Endothelial cell (in vitro differentiated cells): ENCODE results near the gene SEC23B. TPM values are rescaled to one million over a fixed set of nuclear protein-coding genes. Genes with fewer than 3 reads are reported as not detected.
A peak's percentile ranks its signal among the peaks of the same experiment; 100 is the strongest.
"Not testable (repeated sequence)": the region's sequence is repeated elsewhere in the genome, so short reads cannot be mapped to it uniquely, and the experiment has no call there.

Experiments used
- DNase-seq: peaks from one replicate; pipeline ENCODE4 v3.0.0; 2021; ENCODE audit warnings: low spot score
- H3K27ac Mint-ChIP-seq: one replicate; pipeline ENCODE4 v1.8.0; 2021; ENCODE audit warnings: mixed read lengths, inconsistent platforms; ENCODE audit not compliant: unreplicated experiment
- H3K27me3 Mint-ChIP-seq: one replicate; pipeline ENCODE4 v1.8.0; 2021; ENCODE audit warnings: mild to moderate bottlenecking, moderate library complexity, mixed read lengths, inconsistent platforms; ENCODE audit not compliant: unreplicated experiment
- H3K36me3 Mint-ChIP-seq: one replicate; pipeline ENCODE4 v1.8.0; 2021; ENCODE audit warnings: mild to moderate bottlenecking, low read depth, mixed read lengths, inconsistent platforms; ENCODE audit not compliant: unreplicated experiment
- H3K4me1 Mint-ChIP-seq: one replicate; pipeline ENCODE4 v1.8.0; 2021; ENCODE audit warnings: mild to moderate bottlenecking, mixed read lengths, inconsistent platforms; ENCODE audit not compliant: unreplicated experiment
- H3K4me3 Mint-ChIP-seq: one replicate; pipeline ENCODE4 v1.8.0; 2021; ENCODE audit warnings: mild to moderate bottlenecking, mixed read lengths, inconsistent platforms; ENCODE audit not compliant: unreplicated experiment
- H3K9me3 Mint-ChIP-seq: one replicate; pipeline ENCODE4 v1.8.0; 2021; ENCODE audit warnings: mixed read lengths, inconsistent platforms; ENCODE audit not compliant: unreplicated experiment
- total RNA-seq: library from RNA; stranded (reverse); fragmentation: NEBNext Ultra II Directional; extraction: Animal tissue kit (Norgen Biotek cat#: 25700); gene quantifications from one replicate; pipeline ENCODE4 v1.2.1, GENCODE V29; 2021; ENCODE audit not compliant: unreplicated experiment
- TF ChIP-seq, protein P1 (sequence below): fragments of 200-600 bp; sonication (generic); IDR thresholded peaks from one replicate; pipeline ENCODE4 v1.5.0; 2021; ENCODE audit warnings: antibody characterized with exemption; ENCODE audit not compliant: unreplicated experiment

SEC23B gene
- total RNA-seq, 1 donor from 2014 or later = 33.7 TPM

DNA sequence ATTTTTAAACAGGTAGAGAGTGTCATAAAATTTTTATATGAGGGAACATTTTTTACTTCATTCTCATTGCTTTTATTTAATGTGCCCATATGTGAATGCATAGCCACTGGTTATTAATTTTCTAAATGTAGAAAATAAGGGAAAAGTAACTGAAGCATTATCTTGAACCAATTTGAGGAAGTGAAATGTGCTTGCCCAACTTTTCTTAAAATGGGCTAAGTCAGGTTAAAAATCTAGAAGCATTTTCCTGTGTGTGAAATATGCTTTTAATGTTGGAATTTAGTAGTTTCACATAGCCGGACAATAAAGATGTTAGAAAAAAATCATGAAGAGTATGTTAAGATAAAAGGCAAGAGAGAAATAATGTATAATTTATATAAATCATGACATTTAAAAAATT, 3.8 kb downstream of the SEC23B start:
- no peak overlapping the region for H3K27ac Mint-ChIP-seq
- H3K36me3 Mint-ChIP-seq = peaks cover 14% of the 10 kb centered on the region

DNA sequence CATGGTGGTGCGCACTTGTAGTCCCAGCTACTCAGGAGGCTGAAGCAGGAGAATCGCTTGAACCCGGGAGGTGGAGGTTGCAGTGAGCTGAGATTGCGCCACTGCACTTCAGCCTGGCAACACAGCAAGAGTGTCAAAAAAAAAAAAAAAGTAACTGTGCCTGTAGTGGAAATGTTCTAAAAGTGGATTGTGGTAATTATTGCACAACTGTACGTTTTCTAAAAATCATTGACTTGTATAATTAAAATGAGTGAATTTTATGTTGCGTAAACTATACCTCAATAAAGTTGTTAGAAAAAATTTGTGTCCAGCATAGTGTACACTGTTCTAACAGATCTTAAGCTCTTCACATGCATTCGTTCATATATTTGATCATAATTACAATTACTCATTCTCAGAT, 5.5 kb downstream of the SEC23B start:
- no peak overlapping the region for H3K27ac Mint-ChIP-seq
- no peaks in the 10 kb centered on the region for H3K9me3 Mint-ChIP-seq
- peaks cover 9% of the 10 kb centered on the region for H3K4me1 Mint-ChIP-seq
- H3K27me3 Mint-ChIP-seq = no peaks in the 10 kb centered on the region
- H3K4me3 Mint-ChIP-seq = peak overlapping the region; percentile 19
- peaks cover 14% of the 10 kb centered on the region for H3K36me3 Mint-ChIP-seq
- TF ChIP-seq, protein P1, sequence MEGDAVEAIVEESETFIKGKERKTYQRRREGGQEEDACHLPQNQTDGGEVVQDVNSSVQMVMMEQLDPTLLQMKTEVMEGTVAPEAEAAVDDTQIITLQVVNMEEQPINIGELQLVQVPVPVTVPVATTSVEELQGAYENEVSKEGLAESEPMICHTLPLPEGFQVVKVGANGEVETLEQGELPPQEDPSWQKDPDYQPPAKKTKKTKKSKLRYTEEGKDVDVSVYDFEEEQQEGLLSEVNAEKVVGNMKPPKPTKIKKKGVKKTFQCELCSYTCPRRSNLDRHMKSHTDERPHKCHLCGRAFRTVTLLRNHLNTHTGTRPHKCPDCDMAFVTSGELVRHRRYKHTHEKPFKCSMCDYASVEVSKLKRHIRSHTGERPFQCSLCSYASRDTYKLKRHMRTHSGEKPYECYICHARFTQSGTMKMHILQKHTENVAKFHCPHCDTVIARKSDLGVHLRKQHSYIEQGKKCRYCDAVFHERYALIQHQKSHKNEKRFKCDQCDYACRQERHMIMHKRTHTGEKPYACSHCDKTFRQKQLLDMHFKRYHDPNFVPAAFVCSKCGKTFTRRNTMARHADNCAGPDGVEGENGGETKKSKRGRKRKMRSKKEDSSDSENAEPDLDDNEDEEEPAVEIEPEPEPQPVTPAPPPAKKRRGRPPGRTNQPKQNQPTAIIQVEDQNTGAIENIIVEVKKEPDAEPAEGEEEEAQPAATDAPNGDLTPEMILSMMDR = no peak
- no peak for DNase-seq

More for the DNA sequence above, 3.8 kb downstream of the SEC23B start:
- Mint-ChIP-seq H3K27me3 (peaks cover 2% of the 10 kb centered on the region), H3K4me3 (no peak overlapping the region), H3K4me1 (peaks cover 14% of the 10 kb centered on the region), H3K9me3 (no peaks in the 10 kb centered on the region)
- no peak for DNase-seq
- TF ChIP-seq, protein P1 = no peak

DNA sequence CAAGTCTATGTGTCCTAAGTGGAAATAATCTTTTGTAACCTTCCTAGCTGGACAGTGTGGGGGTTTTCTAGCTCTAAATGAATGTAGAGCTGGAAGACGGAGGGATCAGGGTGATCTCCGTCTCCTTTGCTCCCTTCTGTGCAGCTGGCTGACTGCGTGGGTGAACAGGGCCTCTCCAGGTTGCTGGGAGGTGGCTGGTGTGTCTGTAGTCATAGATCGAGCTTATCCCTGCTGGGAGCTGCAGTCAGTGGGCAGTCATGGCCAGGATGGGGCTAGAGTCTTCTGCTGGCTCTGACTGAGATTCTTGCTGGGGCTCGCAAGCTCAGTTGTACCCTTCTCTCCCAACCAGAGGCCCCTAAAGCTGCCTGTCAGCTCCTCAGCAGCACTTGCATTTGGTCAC, 6.4 kb downstream of the SEC23B start:
- Mint-ChIP-seq H3K36me3 (peaks cover 14% of the 10 kb centered on the region), H3K27ac (no peak overlapping the region)

DNA sequence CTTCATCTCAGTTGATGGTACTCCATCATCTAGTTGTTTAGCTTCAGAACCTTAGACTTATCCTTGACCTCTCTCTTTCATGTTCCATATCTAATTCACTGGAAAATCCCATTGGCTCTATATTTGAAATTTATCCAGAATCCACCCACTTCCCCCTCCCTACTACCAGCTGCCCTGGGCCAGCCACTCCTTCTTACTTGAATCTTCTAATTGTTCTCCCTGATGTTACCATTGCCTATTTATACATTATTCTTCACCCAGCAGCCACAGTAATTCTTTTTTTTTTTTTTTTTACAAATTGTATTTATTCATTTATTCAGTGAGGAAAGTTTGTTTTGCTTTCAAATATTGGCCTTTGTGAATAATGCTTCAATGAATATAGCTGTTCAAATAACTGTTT, 8.2 kb downstream of the SEC23B start:
- DNase-seq = no peak
- H3K4me3 Mint-ChIP-seq = no peak overlapping the region
- no peaks in the 10 kb centered on the region for H3K27me3 Mint-ChIP-seq
- H3K4me1 Mint-ChIP-seq = no peaks in the 10 kb centered on the region
- no peaks in the 10 kb centered on the region for H3K9me3 Mint-ChIP-seq
- H3K36me3 Mint-ChIP-seq = peaks cover 8% of the 10 kb centered on the region
- no peak overlapping the region for H3K27ac Mint-ChIP-seq
- TF ChIP-seq, protein P1 = no peak

More for the DNA sequence above, 6.4 kb downstream of the SEC23B start:
- no peak for DNase-seq
- Mint-ChIP-seq H3K4me1 (peaks cover 2% of the 10 kb centered on the region), H3K4me3 (no peak overlapping the region), H3K9me3 (no peaks in the 10 kb centered on the region), H3K27me3 (no peaks in the 10 kb centered on the region)
- TF ChIP-seq, protein P1 = no peak

DNA sequence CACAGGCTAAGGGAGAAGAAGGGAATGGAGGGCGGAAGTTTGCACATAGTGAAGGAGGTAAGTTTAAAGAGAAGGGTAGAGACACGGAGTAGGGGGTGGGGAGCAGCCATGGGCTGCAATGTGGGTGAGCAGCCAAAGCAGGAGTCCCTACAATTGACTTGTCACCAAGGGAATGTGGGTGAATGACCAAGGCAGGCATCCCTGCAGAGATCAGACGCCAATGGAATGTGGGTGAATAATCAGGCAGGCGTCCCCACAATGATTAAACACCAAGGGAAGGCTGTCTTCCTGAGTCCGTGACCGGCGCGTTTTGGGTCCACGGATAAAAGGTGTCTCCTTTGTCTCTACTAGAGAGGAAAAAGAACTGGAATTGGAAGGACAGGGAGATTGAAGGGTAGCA, 14.3 kb downstream of the SEC23B start:
- H3K36me3 Mint-ChIP-seq = peaks cover 16% of the 10 kb centered on the region
- not testable (repeated sequence) for DNase-seq, H3K4me3 Mint-ChIP-seq

DNA sequence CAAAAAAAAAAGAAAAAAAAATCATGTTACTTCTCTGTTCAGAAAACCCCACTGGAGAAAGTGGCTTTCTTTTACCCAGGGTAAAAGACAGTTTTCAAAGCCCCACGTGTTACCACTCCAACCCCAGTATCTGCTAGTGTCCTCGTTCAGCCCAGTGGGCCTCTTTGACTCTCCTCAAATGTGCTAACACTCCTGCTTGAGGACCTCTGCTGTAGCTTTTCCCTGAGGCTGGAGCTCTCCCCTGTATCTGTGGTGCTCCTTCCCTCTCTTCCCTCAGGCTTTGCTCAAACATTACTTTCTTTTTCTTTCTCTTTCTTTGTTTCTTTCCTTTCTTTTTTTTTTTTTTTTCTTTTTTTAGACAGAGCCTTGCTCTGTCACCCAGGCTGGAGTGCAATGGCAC, 15.3 kb downstream of the SEC23B start:
- no peak overlapping the region for H3K4me3 Mint-ChIP-seq
- H3K36me3 Mint-ChIP-seq = peaks cover 22% of the 10 kb centered on the region
- H3K4me1 Mint-ChIP-seq = no peaks in the 10 kb centered on the region
- H3K27me3 Mint-ChIP-seq = no peaks in the 10 kb centered on the region
- no peaks in the 10 kb centered on the region for H3K9me3 Mint-ChIP-seq
- DNase-seq = no peak
- H3K27ac Mint-ChIP-seq = no peak overlapping the region
- TF ChIP-seq, protein P1 = no peak

More for the DNA sequence above, 14.3 kb downstream of the SEC23B start:
- not testable (repeated sequence) for H3K27ac Mint-ChIP-seq, H3K27me3 Mint-ChIP-seq, H3K9me3 Mint-ChIP-seq, H3K4me1 Mint-ChIP-seq
